Choroid plexus epithelial cell (primary cell): ENCODE measurements around the gene PANK4.

ENCODE experiments used
- DNase-seq: peaks from one replicate; pipeline ENCODE4 v3.0.0-alpha.2; 2010; ENCODE audit warnings: low read depth
- H3K4me3 ChIP-seq: 2 replicates; pipeline ENCODE4 v1.5.1; 2011; ENCODE audit warnings: low read depth, mild to moderate bottlenecking, control low read depth, low read length, moderate library complexity
- CTCF ChIP-seq: conservative IDR thresholded peaks from 2 replicates; pipeline ENCODE4 v1.5.1; 2011; ENCODE audit warnings: low read depth, mild to moderate bottlenecking, control low read depth, inconsistent platforms, low read length, moderate library complexity

PANK4 gene

GRCh38 chr1:2486558-2486957 lies 39.8 kb downstream of the PANK4 start:
- TF ChIP-seq CTCF = no peak
- no peak for DNase-seq
- no peak overlapping the region for H3K4me3 ChIP-seq

- no peak for DNase-seq
- no peak for TF ChIP-seq CTCF
- H3K4me3 ChIP-seq = no peak overlapping the region
Measured at GRCh38 chr1:2486041-2486440, 40.4 kb downstream of the PANK4 start.

- no peak for DNase-seq
- TF ChIP-seq CTCF = no peak
- no peak overlapping the region for H3K4me3 ChIP-seq
Measured at GRCh38 chr1:2483970-2484369, 42.4 kb downstream of the PANK4 start.

GRCh38 chr1:2483026-2483425 lies 43.4 kb downstream of the PANK4 start:
- no peak for TF ChIP-seq CTCF
- no peak for DNase-seq
- H3K4me3 ChIP-seq = no peak overlapping the region

- no peak for DNase-seq
- no peak for TF ChIP-seq CTCF
- H3K4me3 ChIP-seq = no peak overlapping the region
Measured at GRCh38 chr1:2482588-2482987, 43.8 kb downstream of the PANK4 start.

GRCh38 chr1:2481885-2482284 lies 44.5 kb downstream of the PANK4 start:
- DNase-seq = no peak
- no peak for TF ChIP-seq CTCF

GRCh38 chr1:2480986-2481364 lies 45.4 kb downstream of the PANK4 start:
- DNase-seq = no peak
- H3K4me3 ChIP-seq = no peak overlapping the region
- no peak for TF ChIP-seq CTCF

More at GRCh38 chr1:2481885-2482284, 44.5 kb downstream of the PANK4 start:
- no peak overlapping the region for H3K4me3 ChIP-seq
